ENCODE measurements around the gene ME1.

- TF ChIP-seq CTCF (IDR thresholded peaks at IDR 0.05) (no peak), MAX (CRISPR knock-in tag; IDR thresholded peaks at IDR 0.05) (no peak), ELF4 (CRISPR knock-in tag; IDR thresholded peaks at IDR 0.05; ENCODE audit: low read depth) (no peak), ERG (CRISPR knock-in tag; IDR thresholded peaks at IDR 0.05) (no peak), FOXK1 (CRISPR knock-in tag; IDR thresholded peaks at IDR 0.05) (no peak), NR1H2 (CRISPR knock-in tag; IDR thresholded peaks at IDR 0.05) (no peak), SMAD3 (CRISPR knock-in tag; IDR thresholded peaks at IDR 0.05; ENCODE audit: borderline replicate concordance) (no peak)
Measured at GRCh38 chr6:83193747-83194566, 236.9 kb downstream of the ME1 start.
